Measurements from ENCODE around the gene S1PR1.
A peak's percentile ranks its signal among the peaks of the same experiment; 100 is the strongest.
"Not testable (repeated sequence)": the region's sequence is repeated elsewhere in the genome, so short reads cannot be mapped to it uniquely, and the experiment has no call there.

S1PR1 gene

DNA sequence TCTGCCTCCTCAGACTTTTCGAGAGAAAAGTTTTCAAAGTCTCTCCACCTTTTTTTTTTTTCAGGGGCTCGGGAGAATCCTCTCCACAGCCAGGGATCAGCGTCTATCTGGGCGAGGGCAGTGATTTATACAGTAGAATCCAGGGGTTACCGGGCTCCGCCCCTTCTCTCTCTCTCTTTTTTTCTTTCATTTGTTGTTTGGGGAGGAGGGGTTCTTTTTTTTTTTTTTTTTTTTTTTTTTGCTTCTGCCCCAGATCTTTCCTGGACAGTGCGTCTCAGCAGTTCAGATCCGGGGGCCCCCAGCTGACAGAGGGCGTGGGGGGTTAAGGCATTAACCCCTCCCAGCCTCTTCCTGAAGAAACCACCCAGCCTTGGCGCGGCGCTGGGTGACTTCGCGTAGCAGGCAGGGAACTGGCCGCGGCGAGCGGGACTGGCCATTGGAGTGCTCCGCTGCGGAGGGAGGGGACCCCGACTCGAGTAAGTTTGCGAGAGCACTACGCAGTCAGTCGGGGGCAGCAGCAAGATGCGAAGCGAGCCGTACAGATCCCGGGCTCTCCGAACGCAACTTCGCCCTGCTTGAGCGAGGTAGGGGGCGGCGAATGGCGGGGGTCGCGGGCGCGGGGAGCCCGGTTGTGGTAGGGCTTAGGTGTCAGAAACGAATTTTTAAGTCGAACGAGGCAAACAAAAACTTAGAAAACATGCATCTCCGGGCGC is at the start of gene S1PR1:
Gene S1PR1, plus strand, starts transcription at position 504 of the 713 bp plus-strand sequence. CDS start 1,966 bp downstream, outside the sequence.
- peak; percentile 75 for DNase-seq

- peak; percentile 43 for DNase-seq
These were observed 49.5 kb upstream of the S1PR1 start for GRCh38 chr1:101187297-101187696.

DNA sequence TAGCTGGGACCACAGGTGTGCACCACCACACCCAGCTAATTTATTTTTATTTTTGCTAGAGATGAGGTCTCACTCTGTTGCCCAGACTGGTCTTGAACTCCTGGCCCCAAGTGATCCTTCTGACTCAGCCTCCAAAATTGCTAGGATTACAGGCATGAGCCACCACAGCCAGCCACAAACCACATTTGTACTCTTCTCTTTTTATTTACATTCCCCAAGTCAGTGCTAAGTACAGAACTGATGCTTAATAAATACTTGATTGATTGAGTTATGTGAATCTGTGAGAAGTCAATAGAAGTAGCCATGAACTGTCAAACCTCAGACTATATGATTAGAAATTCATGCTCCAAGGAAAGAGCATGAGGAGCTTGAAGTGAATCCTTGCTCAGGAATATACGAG is 48.5 kb upstream of the S1PR1 start:
- no peak for DNase-seq

DNA sequence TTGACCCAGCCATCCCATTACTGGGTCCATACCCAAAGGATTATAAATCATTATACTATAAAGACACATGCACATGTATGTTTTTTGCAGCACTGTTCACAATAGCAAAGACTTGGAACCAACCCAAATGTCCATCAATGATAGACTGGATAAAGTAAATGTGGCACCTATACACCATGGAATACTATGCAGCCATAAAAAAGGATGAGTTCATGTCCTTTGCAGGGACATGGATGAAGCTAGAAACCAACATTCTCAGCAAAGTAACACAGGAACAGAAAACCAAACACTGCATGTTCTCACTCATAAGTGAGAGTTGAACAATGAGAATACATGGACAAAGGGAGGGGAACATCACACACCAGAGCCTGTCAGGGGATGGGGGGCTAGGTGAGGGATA is 47.9 kb upstream of the S1PR1 start:
- not testable (repeated sequence) for DNase-seq

DNA sequence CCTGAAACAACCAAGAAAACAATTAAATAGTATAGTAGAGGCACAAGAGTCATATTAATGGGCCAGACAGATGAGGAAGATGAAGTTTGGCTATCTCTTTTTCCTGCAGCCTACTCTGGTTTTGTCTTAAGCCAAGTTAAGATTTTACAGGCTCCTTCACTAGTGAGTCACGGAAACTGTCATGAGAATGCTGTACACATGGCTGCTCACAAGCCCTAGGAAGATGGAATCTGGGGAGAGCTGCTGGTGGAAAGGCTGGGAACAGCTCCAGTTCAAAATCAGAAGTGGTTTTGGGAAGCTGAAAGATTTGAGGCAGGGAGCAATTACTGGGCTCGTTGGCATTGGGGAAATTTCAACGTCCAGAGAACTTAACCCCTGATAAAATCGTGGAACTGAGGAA is 46.4 kb upstream of the S1PR1 start:
- DNase-seq = no peak

DNA sequence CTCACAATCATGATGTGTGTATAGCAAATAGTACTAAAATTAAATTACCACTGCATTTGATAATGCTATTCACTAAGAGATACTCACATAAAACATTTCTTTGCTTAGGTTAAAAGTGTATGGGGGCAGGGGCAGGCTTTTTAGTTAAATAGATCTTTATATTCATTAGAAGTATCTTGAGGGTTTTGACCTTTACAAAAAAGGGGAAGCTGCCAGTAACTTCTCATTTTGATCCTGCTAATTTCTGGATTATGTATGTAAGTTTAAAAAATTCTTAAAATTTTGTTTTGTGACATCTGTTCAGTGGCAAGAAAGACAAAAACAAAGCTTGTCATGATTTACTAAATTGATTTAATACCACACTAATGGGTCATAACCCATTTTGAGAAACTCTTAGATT is 45.8 kb upstream of the S1PR1 start:
- no peak for DNase-seq

DNA sequence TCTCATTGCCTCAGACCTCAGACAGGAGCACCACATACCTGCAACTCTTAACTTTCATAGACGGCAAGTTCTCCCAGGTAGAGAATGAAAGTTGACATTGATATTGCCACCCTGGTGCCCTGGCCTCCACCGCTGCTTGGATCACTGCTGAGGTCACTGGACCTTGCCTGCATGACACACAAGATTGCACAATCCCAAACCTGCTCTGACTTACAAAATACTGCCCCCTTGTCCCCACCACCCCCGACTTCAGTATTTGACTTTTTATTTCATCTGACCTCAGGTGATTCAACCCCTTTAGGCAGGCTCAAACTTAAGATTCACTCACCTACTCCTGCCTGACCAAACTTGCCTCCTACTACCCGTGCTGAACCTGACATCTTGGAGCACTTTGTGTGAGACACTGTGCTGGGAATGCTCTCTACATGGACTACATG is 43.1 kb upstream of the S1PR1 start:
- no peak for DNase-seq

- no peak for DNase-seq
These were observed 42.1 kb upstream of the S1PR1 start for GRCh38 chr1:101194746-101195145.

DNA sequence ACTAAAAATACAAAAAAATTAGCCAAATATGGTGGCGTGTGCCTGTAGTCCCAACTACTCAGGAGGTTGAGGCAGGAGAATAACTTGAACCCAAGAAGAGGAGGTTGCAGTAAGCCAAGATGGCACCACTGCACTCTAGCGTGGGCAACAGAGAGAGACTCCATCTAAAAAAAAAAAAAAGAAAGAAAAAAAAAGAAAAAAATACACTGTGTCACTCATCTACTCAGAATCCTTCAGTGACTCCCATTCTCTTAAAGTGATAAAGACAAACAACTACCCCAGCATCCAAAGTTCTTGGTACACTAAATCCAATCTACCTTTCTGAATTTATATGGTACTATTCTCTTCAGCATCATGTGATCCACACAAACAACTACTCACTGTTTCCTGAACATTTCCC is 40.2 kb upstream of the S1PR1 start:
- no peak for DNase-seq

DNA sequence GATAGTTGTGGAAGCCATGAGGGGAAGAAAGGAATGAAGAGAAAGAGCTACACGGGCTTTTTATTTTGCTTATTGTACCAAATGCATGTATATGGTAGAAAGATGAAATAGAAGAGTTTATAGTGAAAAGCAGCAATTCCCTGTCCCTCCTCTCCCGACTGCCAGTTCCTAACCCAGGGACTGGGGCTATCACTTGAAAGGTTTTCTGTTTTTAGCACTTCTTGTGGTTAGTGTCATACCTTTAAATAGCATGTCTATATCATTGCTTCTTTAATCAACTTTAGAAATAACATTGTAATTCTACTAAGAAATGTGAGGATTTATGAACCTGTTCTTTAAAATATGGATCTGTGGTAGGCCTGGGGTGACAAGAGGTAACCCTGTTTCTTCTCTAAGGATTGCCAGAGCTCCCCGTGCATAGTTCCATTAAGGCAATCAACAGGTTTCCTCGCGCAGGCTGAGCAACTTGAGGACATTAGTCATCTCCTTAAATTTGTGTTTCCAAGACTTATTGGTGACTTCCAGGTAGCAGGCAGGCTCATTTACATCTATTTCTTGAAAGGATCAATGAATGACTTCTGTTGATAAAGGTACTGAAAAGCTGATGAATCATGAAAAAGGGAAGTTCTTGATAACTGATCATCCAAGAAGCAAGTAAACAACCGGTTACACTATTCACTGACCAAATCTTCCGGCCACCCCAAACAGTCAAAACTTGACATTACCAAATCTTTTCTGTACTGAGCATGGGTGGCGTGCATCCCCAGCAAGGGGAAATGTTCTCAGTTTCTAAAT is 37.8 kb upstream of the S1PR1 start:
- DNase-seq = no peak

GRCh38 chr1:101199637-101199982 is 37.2 kb upstream of the S1PR1 start:
- DNase-seq = no peak

GRCh38 chr1:101200513-101200912 is 36.3 kb upstream of the S1PR1 start:
- no peak for DNase-seq

- peak; percentile 41 for DNase-seq
These were observed 32.8 kb upstream of the S1PR1 start for GRCh38 chr1:101203820-101204540.

DNA sequence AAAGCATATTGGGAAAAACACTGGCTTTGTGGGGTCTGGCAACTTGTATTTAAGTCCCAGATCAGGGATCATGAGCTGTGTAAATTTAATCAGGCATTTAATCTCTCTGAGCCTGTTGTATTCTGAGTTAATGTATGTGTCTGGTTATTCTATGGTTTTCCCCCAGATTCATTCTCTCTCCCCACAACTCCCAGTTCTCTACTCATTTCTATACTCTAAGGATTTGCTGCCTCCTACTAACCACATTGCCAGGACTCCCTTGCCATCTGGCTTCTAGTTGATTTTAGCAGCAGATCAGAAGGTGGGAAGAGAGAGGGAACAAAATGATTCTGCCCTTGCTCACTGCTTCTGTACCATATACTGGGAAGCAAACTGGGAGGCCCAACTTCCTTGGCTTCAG is 31.4 kb upstream of the S1PR1 start:
- DNase-seq = no peak

DNA sequence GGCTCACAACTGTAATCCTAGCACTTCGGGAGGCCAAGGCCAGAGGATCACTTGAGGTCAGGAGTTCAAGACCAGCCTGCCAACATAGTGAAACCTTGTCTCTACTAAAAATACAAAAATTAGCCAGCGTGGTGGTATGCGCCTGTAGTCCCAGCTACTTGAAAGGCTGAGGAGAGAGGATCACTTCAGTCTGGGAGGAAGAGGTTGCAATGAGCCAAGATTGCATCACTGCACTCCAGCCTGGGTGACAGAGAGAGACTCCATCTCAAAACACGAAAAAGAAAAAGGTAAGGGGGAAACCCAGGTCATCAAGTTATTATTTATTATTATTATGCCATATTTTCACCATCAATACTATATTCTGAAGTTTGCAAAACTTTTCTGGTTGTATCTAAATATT is 30.7 kb upstream of the S1PR1 start:
- DNase-seq = not testable (repeated sequence)

DNA sequence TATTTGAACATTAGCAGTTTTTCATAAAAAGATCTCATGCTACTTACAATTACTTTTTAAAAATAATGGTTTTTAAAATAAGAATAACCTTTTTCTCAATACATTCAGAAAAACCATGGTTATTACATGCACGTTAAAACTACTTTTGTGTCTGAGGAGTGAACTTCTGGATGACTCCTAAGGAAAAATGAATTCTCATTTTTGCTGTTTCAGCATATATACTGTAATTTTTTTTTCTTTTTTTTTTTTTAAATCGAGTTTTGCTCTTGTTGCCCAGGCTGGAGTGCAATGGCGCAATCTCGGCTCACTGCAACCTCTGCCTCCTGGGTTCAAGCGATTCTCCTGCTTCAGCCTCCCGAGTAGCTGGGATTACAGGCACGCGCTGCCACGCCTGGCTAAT is 29.5 kb upstream of the S1PR1 start:
- not testable (repeated sequence) for DNase-seq

DNA sequence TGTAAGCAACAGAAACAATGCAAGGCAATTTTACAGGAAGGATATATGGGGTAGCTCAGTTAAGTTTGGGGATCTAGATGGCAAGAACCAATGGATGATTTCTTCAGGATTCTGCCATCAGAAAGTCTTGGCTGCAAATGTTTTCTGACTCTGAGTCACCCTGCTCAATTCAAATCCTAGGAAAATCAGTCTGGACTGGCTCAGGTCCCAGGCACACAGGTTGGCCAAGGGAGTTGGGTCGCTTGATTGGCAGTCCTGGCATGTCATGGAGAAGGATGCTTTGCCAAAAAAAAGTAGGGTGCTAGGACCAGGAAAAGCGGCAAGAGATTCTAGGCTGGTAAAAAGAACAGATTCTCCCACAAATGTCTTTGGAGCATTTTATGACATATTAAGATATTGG is 28.9 kb upstream of the S1PR1 start:
- DNase-seq = no peak

DNA sequence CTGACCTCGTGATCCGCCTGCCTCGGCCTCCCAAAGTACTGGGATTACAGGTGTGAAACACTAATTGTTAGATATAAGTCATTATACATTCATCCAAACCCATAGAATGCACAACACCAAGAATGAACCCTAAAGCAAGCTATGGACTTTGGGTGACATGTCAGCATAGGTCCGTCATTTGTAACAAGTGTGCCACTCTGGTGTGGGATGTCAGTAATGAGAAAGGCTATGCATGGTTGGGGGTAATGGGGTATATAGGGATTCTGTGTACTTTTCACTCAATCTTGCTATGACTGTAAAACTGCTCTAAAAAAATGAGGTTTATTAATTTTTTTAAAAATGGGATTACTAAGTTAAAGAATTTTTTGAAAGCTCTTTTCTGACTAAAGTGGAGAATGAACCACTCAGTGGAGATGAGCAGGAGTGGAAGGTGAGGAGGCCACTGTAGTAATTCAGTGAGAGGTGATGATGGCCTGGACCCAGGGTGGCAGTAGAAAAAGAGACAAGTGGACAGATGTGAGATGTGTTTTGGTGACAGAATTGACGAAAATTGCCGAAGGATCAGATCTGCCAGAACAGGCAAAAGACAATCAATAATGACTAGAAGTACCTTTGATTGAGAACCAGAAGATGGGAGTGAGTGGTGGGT is 21.3 kb upstream of the S1PR1 start:
- no peak for DNase-seq

DNA sequence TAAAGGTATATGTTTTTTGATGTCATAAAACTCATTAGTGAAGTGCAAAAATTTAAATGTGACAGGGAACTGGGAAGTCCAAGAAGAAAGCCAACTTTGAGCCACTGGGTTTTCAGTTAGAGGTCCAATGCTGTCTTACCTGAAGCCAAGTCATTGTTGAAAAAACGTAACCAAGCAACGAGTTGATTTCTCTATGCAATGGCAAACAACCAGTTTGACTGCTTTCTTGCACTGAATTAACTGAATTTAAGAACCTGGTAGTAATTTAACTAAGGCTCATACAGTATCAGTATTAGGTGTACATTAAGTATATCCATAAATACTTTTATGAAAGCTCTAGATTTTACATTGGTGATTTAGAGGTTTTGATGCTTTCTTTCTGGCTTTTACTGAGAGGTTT is 20.2 kb upstream of the S1PR1 start:
- DNase-seq = peak; percentile 97

DNA sequence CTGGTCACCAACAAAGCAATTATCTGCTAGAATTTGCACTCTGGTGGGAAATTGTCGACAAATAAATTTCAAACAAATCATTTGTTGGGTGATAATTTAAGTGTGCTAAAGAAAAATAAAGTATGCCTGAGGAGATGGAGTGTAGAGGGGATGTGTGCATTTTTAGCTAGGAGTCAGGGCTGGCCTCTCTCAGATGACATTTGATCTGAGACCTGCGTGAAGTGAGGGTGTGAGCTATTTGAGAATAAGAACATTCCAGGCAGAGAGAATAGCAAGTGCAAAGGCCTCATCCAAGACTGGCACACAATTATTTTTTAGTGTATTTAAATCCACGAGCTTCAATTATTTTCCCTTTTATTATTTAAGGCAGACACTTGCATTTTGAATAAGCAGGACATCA is 19.7 kb upstream of the S1PR1 start:
- peak; percentile 56 for DNase-seq

DNA sequence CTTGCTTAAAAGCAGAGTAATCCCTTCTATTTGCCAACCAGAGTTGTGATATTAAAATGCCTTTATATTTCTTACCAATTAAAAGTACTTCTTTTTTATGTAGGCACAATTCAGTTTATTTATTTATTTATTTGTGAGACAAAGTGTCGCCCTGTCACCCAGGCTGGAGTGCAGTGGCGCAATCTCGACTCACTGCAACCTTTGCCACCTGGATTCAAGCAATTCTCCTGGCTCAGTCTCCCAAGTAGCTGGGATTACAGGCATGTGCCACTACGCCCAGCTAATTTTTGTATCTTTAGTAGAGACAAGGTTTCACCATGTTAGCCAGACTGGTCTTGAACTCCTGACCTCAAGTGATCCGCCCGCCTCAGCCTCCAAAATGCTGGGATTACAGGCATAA is 17.9 kb upstream of the S1PR1 start:
- DNase-seq = not testable (repeated sequence)

DNA sequence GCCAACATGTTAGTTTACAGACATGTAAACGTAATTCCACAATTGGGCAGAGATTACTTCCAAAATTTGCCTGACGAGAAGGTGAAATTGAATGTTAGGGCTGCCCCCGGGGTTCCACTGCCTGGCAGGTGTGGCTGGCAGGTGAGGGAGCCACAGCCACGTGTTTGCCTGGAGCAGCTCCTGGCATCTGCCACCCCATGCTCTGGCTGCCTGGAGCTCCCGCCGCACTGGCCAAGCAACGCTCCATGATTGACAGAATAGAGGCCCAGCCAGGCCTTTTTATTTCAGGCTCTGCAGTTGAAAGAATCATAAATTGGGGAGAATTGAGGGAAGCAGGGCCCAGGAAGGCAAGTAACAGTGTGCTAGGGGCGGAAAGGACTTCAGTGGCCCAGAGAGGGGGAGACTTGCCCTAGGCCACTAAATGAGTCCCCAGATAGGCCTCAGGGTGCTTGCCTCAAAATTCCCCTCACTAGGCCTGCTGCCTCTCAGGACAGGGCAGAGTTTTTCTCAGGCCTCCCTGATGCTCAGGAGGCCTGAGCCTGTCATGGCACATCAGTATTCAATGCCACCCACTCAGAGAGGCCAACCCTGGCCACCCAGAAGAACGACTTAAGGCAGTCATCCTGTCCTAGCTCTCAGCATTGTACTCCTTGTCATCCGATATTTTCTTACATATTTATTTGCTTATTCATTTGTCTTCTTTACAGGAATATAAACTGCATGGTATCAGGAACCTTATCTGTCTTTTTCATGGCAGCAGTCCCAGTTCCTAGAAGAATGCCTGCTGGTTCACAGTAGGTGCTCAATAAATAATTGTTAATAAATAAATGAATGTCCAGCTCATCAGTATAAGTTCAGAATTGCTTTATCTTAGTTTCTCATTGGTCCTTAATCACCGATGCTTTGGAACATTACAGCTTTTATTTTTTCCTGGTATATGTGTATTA is 16.6 kb upstream of the S1PR1 start:
- DNase-seq = peak; percentile 30
